AG04450 (cell line): ENCODE results near the gene ATRAID. TPM values are rescaled to one million over a fixed set of nuclear protein-coding genes. Genes with fewer than 3 reads are reported as not detected.

Experiments
- CTCF ChIA-PET: fragments of 300-600, 350-600 bp; formaldehyde crosslinking; extraction: SDS; loops from one replicate; lab custom pipeline; 2022; ENCODE audit warnings: antibody characterized with exemption, inconsistent platforms; lab: Charles Lee
- POLR2A ChIA-PET: fragments of 350-600 bp; formaldehyde crosslinking; extraction: SDS; loops from one replicate; lab custom pipeline; 2021; ENCODE audit warnings: antibody characterized with exemption, inconsistent platforms; lab: Yijun Ruan, JAX
- DNase-seq: peaks from one replicate; pipeline ENCODE4 v3.0.0-alpha.2; 2011; ENCODE audit warnings: low read depth, low spot score
- H3K27ac ChIP-seq: one replicate; pipeline ENCODE4 v1.5.1; 2012; ENCODE audit warnings: low read depth, low read length, control low read depth
- H3K27me3 ChIP-seq: one replicate; pipeline ENCODE4 v1.6.0; 2012; ENCODE audit warnings: low read length; ENCODE audit not compliant: control insufficient read depth, insufficient read depth
- H3K4me3 ChIP-seq: 2 replicates; pipeline ENCODE4 v1.5.1; 2011; ENCODE audit warnings: mild to moderate bottlenecking, low read depth, low read length, control low read depth
- H3K9me3 ChIP-seq: 2 replicates; pipeline ENCODE4 v1.5.1; 2012; ENCODE audit warnings: low read length; ENCODE audit not compliant: control insufficient read depth, insufficient read depth
- CTCF ChIP-seq: IDR thresholded peaks from 2 replicates; pipeline ENCODE4 v1.5.1; 2011; ENCODE audit warnings: low read depth, low read length, control low read depth, inconsistent platforms
- polyA plus RNA-seq: library from polyadenylated mRNA; depleted of rRNA; stranded (reverse); fragments of >200 nt; gene quantifications from 2 replicates; pipeline ENCODE4 v1.2.3, GENCODE V29; 2011

Gene ATRAID
- polyA plus RNA-seq, 1 experiment: 219 TPM

DNA sequence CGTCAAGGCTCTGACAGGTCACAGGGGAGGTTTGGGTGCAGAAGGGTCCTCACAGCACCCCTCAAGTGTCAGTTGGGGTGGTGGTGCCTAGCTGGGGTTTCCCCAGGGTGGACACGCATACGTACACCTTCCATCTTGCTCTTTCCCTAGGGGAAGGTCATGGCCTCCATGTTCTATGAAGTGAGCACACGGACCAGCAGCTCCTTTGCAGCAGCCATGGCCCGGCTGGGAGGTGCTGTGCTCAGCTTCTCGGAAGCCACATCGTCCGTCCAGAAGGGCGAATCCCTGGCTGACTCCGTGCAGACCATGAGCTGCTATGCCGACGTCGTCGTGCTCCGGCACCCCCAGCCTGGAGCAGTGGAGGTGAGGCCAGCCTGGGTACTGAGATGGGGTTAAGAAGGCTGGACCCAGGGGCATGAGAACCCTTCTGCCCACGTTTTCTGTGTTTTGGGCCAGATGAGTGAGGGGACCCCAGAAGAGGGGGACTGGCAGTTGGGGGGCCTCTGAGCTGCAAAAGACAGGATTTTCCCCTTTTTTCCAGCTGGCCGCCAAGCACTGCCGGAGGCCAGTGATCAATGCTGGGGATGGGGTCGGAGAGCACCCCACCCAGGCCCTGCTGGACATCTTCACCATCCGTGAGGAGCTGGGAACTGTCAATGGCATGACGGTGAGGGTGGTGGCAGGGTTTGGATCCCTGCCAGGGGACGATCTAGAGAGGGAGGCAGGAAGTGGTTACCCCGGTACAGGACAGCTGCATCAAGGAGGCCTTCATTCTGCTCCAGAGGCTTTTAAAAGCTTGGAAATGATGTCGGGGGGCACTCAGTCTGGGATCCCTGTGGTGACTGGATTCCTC, 30.1 kb downstream of the ATRAID start:
- ChIA-PET POLR2A (interaction anchor here (0.6 kb wide), 1 partner anchor 31 kb away, joined by 4 read pairs; no protein-coding TSS in a partner anchor), CTCF (interaction anchor here (0.6 to 1.5 kb wide), 4 partner anchors 15 to 62 kb away, joined by 3 to 6 read pairs (median 3); no protein-coding TSS in a partner anchor)
- Histone ChIP-seq H3K4me3 (no peak overlapping the region), H3K27ac (no peak overlapping the region), H3K27me3 (no peaks in the 10 kb centered on the region), H3K9me3 (no peaks in the 10 kb centered on the region; the same call in 1 of the 2 replicates)
- TF ChIP-seq CTCF: no peak
- DNase-seq: no peak

DNA sequence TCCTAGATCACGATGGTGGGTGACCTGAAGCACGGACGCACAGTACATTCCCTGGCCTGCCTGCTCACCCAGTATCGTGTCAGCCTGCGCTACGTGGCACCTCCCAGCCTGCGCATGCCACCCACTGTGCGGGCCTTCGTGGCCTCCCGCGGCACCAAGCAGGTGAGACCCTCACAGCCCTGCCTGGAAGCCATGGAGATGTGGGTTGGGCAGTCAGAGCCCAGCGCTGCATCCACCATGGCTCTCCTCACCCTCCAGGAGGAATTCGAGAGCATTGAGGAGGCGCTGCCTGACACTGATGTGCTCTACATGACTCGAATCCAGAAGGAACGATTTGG, 30.7 kb downstream of the ATRAID start:
- ChIA-PET POLR2A (no interaction called here), CTCF (interaction anchor here (0.6 to 1.5 kb wide), 2 partner anchors 14 to 61 kb away, joined by 3 to 6 read pairs; no protein-coding TSS in a partner anchor)
- no peaks in the 10 kb centered on the region for H3K27me3 ChIP-seq
- DNase-seq: no peak
- H3K27ac ChIP-seq: no peak overlapping the region
- H3K9me3 ChIP-seq: no peaks in the 10 kb centered on the region; the same call in 1 of the 2 replicates
- no peak for TF ChIP-seq CTCF
- H3K4me3 ChIP-seq: no peak overlapping the region

- no peak for DNase-seq
- TF ChIP-seq CTCF: no peak
- POLR2A ChIA-PET: no interaction called here
Measured at GRCh38 chr2:27243391-27244130, 31.7 kb downstream of the ATRAID start.

DNA sequence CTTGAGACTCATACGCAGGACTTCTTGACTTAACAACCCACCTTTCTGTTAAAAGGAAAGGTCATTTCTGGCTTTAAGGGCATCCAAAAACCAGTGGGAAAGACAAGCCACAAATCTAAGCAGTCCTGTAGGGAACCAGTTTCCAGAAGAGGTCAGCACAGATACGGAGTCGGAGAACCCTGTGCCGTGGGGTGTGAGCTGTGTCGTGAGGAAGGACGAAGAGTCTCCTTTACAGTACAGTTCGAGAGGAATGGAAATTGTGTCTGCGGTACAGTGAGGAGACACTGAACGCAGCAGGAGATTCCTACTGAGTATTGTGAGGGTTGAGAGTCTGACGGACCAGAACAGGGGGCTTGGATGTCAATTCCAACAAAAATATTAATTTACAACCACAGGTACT, 33.3 kb downstream of the ATRAID start:
- no peak for TF ChIP-seq CTCF
- no peak overlapping the region for H3K4me3 ChIP-seq
- H3K9me3 ChIP-seq: no peaks in the 10 kb centered on the region
- ChIA-PET POLR2A (no interaction called here), CTCF (interaction anchor here (0.8 kb wide), 1 partner anchor 35 kb away, joined by 3 read pairs; no protein-coding TSS in a partner anchor)
- H3K27me3 ChIP-seq: peaks cover 2% of the 10 kb centered on the region
- DNase-seq: no peak
- H3K27ac ChIP-seq: no peak overlapping the region

More at GRCh38 chr2:27243391-27244130, 31.7 kb downstream of the ATRAID start:
- no peak overlapping the region for H3K27ac ChIP-seq
- no peaks in the 10 kb centered on the region for H3K27me3 ChIP-seq
- CTCF ChIA-PET: no interaction called here
- H3K9me3 ChIP-seq: no peaks in the 10 kb centered on the region
- H3K4me3 ChIP-seq: no peak overlapping the region
